Measurements from ENCODE around the gene DNHD1.

Gene DNHD1

DNA sequence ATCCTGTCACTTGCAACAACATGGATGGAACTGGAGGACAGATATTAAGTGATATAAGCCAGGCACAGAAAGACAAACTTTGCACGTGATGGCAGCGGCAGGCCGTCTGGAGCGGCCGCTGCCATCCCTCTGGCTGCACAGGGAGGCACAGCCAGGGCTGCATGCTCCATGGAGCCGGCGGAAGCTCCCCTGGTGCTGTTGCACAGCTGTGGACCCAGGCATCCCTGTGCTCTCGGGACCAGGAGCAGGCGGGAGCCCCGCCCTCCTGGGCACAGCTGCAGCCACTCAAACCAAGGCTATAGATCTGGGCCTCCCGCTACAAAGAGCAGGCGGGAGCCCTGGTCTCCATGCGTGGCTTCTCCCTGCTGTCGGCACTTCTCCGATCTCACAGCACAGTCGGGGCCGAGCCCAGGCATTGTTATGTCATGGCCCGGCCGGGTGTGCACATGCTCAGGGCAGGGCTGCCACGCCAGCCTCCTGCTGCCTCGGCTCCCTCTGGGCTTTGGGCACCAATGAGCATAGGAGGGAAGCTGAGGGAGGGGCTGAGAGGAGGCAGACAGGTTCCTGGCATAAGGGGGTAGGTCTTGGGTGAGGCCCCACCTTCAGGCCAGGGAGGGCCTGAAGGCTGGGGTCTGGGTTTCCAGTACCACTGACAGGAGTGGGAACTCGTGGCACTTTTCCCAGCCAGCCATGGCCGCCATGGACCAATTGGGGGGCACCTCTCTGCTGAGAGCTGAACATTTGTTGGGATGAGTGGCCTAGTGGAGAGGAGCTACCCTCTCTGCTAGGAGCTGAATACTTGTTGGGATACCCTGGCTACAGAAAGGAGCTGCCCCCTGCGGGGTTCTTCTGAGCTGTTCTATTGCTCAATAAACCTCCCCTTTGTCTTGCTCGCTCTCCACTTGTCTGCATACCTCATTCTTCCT, 89.6 kb downstream of the DNHD1 start:
- H3K27ac ChIP-seq: peak overlapping the region; percentile 66
- TF ChIP-seq ZFX (IDR thresholded peaks at IDR 0.05): no peak
- TF ChIP-seq, protein P1, sequence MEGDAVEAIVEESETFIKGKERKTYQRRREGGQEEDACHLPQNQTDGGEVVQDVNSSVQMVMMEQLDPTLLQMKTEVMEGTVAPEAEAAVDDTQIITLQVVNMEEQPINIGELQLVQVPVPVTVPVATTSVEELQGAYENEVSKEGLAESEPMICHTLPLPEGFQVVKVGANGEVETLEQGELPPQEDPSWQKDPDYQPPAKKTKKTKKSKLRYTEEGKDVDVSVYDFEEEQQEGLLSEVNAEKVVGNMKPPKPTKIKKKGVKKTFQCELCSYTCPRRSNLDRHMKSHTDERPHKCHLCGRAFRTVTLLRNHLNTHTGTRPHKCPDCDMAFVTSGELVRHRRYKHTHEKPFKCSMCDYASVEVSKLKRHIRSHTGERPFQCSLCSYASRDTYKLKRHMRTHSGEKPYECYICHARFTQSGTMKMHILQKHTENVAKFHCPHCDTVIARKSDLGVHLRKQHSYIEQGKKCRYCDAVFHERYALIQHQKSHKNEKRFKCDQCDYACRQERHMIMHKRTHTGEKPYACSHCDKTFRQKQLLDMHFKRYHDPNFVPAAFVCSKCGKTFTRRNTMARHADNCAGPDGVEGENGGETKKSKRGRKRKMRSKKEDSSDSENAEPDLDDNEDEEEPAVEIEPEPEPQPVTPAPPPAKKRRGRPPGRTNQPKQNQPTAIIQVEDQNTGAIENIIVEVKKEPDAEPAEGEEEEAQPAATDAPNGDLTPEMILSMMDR (conservative IDR thresholded peaks at IDR 0.05): no peak

DNA sequence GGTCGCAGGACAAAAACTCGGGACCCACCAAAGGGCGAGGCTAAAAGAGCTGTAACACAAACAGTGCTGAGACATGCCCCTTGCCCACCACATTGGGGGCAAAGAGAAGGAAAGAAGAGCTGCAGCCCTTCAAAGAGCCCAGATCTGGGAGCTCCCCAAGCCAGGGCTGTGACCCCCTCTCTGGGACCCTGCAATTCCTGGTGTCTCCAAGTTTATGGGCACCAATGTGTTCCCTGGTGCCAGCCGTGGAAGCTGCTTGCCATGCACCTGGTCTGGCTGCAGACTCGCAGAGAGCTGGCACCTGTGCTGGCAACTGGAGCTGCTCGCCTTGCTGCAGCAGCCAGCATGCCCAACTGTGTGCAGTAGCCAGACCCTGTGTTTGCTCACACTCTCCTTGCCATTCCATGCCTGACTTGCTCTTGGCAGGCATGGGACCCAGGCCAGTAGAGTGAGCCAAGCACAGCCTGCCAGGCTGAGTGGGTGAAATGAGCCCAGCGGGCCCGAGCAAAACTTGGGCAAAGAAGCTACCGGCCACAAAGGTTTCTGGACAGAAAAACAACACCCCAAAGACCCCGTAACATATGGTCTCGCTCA, 90.4 kb downstream of the DNHD1 start:
- TF ChIP-seq ZFX (IDR thresholded peaks at IDR 0.05): no peak
- TF ChIP-seq, protein P1 (conservative IDR thresholded peaks at IDR 0.05): no peak

DNA sequence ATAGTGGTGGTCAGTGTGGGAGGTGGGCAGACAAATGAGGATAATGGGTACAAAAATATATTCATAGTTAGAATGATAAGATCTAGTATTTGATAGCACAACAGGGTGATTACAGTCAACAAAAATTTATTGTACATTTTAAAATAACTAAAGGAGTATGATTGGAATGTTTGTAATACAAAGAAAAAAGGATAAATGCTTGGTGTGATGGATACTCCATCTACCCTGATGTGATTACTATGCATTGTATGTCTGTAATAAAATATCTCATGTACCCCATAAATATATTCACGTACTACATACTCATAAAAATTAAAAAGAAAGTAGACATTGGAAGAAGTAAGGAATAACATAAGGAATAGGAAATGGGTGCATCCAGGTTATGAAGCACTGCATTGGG, 90.9 kb downstream of the DNHD1 start:
- H3K27ac ChIP-seq: peak overlapping the region; percentile 66
- TF ChIP-seq, protein P1 (conservative IDR thresholded peaks at IDR 0.05): no peak
- TF ChIP-seq ZFX (IDR thresholded peaks at IDR 0.05): no peak

More for the DNA sequence above, 90.4 kb downstream of the DNHD1 start:
- peak overlapping the region; percentile 66 for H3K27ac ChIP-seq

DNA sequence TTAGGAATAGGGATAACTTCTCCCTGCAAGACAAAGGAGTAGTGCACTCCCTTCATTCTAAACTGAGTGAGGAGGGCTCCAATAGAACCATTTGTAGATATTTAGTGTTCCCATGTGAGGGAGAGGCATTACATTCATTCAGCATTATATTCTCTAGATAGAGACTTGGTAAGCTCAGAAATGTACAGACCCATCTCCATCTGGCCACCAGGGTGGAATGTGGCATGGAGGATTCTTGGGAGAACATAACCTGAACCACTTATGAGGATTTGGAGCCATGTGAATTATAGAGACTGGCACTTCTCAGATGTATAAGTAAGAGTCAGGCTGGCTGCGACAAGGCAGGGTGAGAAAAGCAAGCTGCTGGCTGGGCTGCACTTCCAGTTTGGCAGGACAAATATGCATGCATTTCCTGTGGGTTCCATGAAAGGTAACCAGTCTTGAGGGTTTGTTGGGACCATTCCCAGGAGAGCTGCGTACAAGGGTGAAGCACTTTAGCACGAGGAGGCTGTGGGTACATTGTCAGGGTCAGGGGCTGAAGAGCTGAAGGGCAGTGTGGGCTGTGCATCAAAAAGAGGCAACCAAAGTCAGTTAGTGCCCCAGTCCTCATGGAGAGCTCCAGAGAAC, 97.2 kb downstream of the DNHD1 start:
- H3K27ac ChIP-seq: no peak overlapping the region
- TF ChIP-seq ZFX (IDR thresholded peaks at IDR 0.05): no peak
- TF ChIP-seq, protein P1 (conservative IDR thresholded peaks at IDR 0.05): no peak; the same call in 1 of the 2 replicates

DNA sequence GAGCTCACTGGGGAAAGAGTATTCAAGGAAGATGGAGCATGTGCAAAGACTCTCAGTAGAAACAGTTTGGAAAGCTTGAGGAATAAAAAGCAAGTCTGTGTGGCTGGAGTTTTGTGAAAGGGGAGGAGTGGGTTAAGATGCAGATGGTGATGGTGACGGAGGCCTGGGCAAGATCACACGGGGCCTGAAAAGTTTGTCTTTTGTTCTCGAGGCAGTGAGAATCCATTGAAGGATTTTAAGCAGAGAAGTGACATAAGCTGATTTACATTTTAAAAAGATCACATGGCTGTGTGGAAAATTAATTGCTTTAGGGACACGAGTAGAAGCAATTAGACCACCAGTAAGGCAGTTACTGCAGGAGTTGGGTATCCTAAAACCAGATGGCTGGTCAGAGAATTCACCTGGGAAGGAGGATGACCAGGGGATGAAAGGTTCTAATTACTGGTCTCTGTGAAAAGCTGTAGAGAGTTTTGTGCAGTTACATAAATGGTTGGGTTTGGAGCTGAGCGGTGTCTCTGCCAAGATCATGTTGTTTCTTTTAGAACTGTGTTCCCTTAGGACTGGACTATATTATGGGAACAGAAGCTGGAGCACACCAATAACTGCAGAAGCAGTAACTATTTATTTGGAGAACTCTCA, 99.3 kb downstream of the DNHD1 start:
- no peak overlapping the region for H3K27ac ChIP-seq
- TF ChIP-seq, protein P1 (conservative IDR thresholded peaks at IDR 0.05): no peak
- no peak for TF ChIP-seq ZFX (IDR thresholded peaks at IDR 0.05)

DNA sequence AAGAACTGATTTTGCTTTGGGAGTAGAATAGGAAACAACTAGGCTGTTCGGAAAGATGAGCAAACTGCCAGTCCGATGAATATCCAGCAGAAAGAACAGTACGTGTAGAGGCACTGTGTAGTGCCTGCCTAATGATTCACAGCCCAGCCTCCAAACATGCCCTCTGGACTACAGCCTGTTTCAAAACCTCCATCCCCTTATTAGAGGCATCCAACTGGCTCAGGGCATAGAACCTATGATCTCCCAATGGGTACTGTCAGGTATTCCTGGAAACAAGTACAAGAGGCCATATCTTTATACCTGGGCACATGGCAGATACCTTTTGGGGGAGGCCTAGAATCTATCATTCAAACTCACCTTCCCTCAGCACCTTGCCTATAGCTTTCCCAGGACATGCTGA, 101.5 kb downstream of the DNHD1 start:
- no peak overlapping the region for H3K27ac ChIP-seq
- TF ChIP-seq, protein P1 (conservative IDR thresholded peaks at IDR 0.05): no peak
- TF ChIP-seq ZFX (IDR thresholded peaks at IDR 0.05): no peak
